ENCODE results near the gene GLIPR1L1.
"Not testable (repeated sequence)": the region's sequence is repeated elsewhere in the genome, so short reads cannot be mapped to it uniquely, and the experiment has no call there.

The GLIPR1L1 gene

GRCh38 chr12:75334384-75335030 lies at the start of gene GLIPR1L1:
GLIPR1L1 (plus strand) TSS chr12:75334670; CDS start chr12:75334729, 59 bp downstream.
- peak; percentile 76 for DNase-seq

- no peak for DNase-seq
Observed at GRCh38 chr12:75288860-75289259, 45.6 kb upstream of the GLIPR1L1 start.

- no peak for DNase-seq
Observed at GRCh38 chr12:75289753-75290152, 44.7 kb upstream of the GLIPR1L1 start.

GRCh38 chr12:75291014-75291413 lies 43.5 kb upstream of the GLIPR1L1 start:
- DNase-seq, result no peak

GRCh38 chr12:75294336-75294735 lies 40.1 kb upstream of the GLIPR1L1 start:
- DNase-seq, result no peak

GRCh38 chr12:75294797-75295196 lies 39.7 kb upstream of the GLIPR1L1 start:
- DNase-seq, result no peak

GRCh38 chr12:75302225-75302624 lies 32.2 kb upstream of the GLIPR1L1 start:
- DNase-seq, result no peak

- DNase-seq, result no peak
Observed at GRCh38 chr12:75302781-75303180, 31.7 kb upstream of the GLIPR1L1 start.

GRCh38 chr12:75305412-75306332 lies 28.8 kb upstream of the GLIPR1L1 start:
- no peak for DNase-seq

GRCh38 chr12:75308279-75308678 lies 26.2 kb upstream of the GLIPR1L1 start:
- DNase-seq, result no peak

GRCh38 chr12:75311369-75311768 lies 23.1 kb upstream of the GLIPR1L1 start:
- DNase-seq, result no peak

- DNase-seq, result no peak
Observed at GRCh38 chr12:75315518-75315917, 19.0 kb upstream of the GLIPR1L1 start.

- no peak for DNase-seq
Observed at GRCh38 chr12:75317784-75318183, 16.7 kb upstream of the GLIPR1L1 start.

GRCh38 chr12:75322464-75322863 lies 12.0 kb upstream of the GLIPR1L1 start:
- no peak for DNase-seq

GRCh38 chr12:75323663-75324062 lies 10.8 kb upstream of the GLIPR1L1 start:
- DNase-seq, result no peak

GRCh38 chr12:75327642-75328041 lies 6.8 kb upstream of the GLIPR1L1 start:
- no peak for DNase-seq

- DNase-seq, result peak; percentile 75
Observed at GRCh38 chr12:75329918-75330826, 4.3 kb upstream of the GLIPR1L1 start, which contains the start of gene CAPS2. CAPS2 (minus strand) TSS chr12:75330324; CDS start chr12:75326498, 3,826 bp downstream.

- no peak for DNase-seq
Observed at GRCh38 chr12:75337905-75338304, 3.4 kb downstream of the GLIPR1L1 start.

GRCh38 chr12:75341873-75342272 lies 7.4 kb downstream of the GLIPR1L1 start:
- DNase-seq, result no peak

- DNase-seq, result no peak
Observed at GRCh38 chr12:75345531-75345930, 11.1 kb downstream of the GLIPR1L1 start.

- DNase-seq, result not testable (repeated sequence)
Observed at GRCh38 chr12:75346215-75346614, 11.7 kb downstream of the GLIPR1L1 start.

GRCh38 chr12:75349946-75350345 lies 15.5 kb downstream of the GLIPR1L1 start:
- no peak for DNase-seq

GRCh38 chr12:75350413-75350812 lies 15.9 kb downstream of the GLIPR1L1 start:
- DNase-seq, result no peak
